ENCODE data around the gene FCF1. TPM values are rescaled to one million over a fixed set of nuclear protein-coding genes. Genes with fewer than 3 reads are reported as not detected.

The FCF1 gene
- polyA plus RNA-seq, 1 donor from 2014 or later: 39.8 TPM

- Histone ChIP-seq H3K4me2 (ENCODE audit: low read length) (no peak overlapping the region), H3K79me2 (replicated peaks; ENCODE audit: insufficient read depth, low read length) (no peaks in the 10 kb centered on the region), H3K36me3 (ENCODE audit: insufficient read depth, low read length) (no peaks in the 10 kb centered on the region), H3K27me3 (ENCODE audit: insufficient read depth, low read depth, low read length) (no peaks in the 10 kb centered on the region), H2AFZ (ENCODE audit: low read depth, low read length) (no peak overlapping the region), H3K9me2 (ENCODE audit: insufficient read depth, low read length) (no peaks in the 10 kb centered on the region), H3K9ac (ENCODE audit: low read length) (no peak overlapping the region), H3K4me3 (ENCODE audit: low read length) (no peak overlapping the region), H3K27ac (ENCODE audit: low read length) (no peak overlapping the region), H3K9me3 (ENCODE audit: low read length) (no peaks in the 10 kb centered on the region), H3F3A (ENCODE audit: insufficient read depth, low read length, poor library complexity, severe bottlenecking) (no peaks in the 10 kb centered on the region), H4K20me1 (ENCODE audit: insufficient read depth) (no peaks in the 10 kb centered on the region)
- TF ChIP-seq REST (IDR thresholded peaks at IDR 0.05; ENCODE audit: borderline replicate concordance): no peak
- TF ChIP-seq TAF1 (IDR thresholded peaks at IDR 0.05; ENCODE audit: low read depth): no peak
- no peak for TF ChIP-seq MXI1 (conservative IDR thresholded peaks at IDR 0.05; ENCODE audit: poor library complexity, severe bottlenecking)
- TF ChIP-seq SMC3 (conservative IDR thresholded peaks at IDR 0.05; ENCODE audit: poor library complexity): no peak
- no peak for TF ChIP-seq EZH2 (IDR thresholded peaks at IDR 0.05; ENCODE audit: borderline replicate concordance, insufficient read depth, low read length, poor library complexity, severe bottlenecking)
- TF ChIP-seq RAD21 (conservative IDR thresholded peaks at IDR 0.05): no peak
- TF ChIP-seq POLR2AphosphoS5 (IDR thresholded peaks at IDR 0.05): no peak
- no peak for TF ChIP-seq EP300 (conservative IDR thresholded peaks at IDR 0.05; ENCODE audit: poor library complexity, severe bottlenecking)
- TF ChIP-seq CTCF (IDR thresholded peaks at IDR 0.05; ENCODE audit: poor library complexity, severe bottlenecking): no peak
Measured at GRCh38 chr14:74737753-74738325, 24.9 kb downstream of the FCF1 start.

- no peaks in the 10 kb centered on the region for H3K36me3 ChIP-seq (ENCODE audit: insufficient read depth, low read length)
- H3F3A ChIP-seq (ENCODE audit: insufficient read depth, low read length, poor library complexity, severe bottlenecking): no peaks in the 10 kb centered on the region
- no peak for TF ChIP-seq POLR2AphosphoS5 (IDR thresholded peaks at IDR 0.05)
- no peak for TF ChIP-seq EP300 (conservative IDR thresholded peaks at IDR 0.05; ENCODE audit: poor library complexity, severe bottlenecking)
- TF ChIP-seq CTCF (IDR thresholded peaks at IDR 0.05; ENCODE audit: poor library complexity, severe bottlenecking): no peak
- no peak for TF ChIP-seq SMC3 (conservative IDR thresholded peaks at IDR 0.05; ENCODE audit: poor library complexity)
- no peak for TF ChIP-seq EZH2 (IDR thresholded peaks at IDR 0.05; ENCODE audit: borderline replicate concordance, insufficient read depth, low read length, poor library complexity, severe bottlenecking)
- no peak for TF ChIP-seq REST (IDR thresholded peaks at IDR 0.05; ENCODE audit: borderline replicate concordance)
- TF ChIP-seq RAD21 (conservative IDR thresholded peaks at IDR 0.05): no peak
- TF ChIP-seq MXI1 (conservative IDR thresholded peaks at IDR 0.05; ENCODE audit: poor library complexity, severe bottlenecking): no peak
- TF ChIP-seq TAF1 (IDR thresholded peaks at IDR 0.05; ENCODE audit: low read depth): no peak
- H3K27me3 ChIP-seq (ENCODE audit: insufficient read depth, low read depth, low read length): no peaks in the 10 kb centered on the region
- H3K4me2 ChIP-seq (ENCODE audit: low read length): no peak overlapping the region
- no peak overlapping the region for H2AFZ ChIP-seq (ENCODE audit: low read depth, low read length)
- H4K20me1 ChIP-seq (ENCODE audit: insufficient read depth): no peaks in the 10 kb centered on the region
- no peak overlapping the region for H3K27ac ChIP-seq (ENCODE audit: low read length)
- no peaks in the 10 kb centered on the region for H3K9me3 ChIP-seq (ENCODE audit: low read length)
- no peaks in the 10 kb centered on the region for H3K79me2 ChIP-seq (replicated peaks; ENCODE audit: insufficient read depth, low read length)
- H3K9me2 ChIP-seq (ENCODE audit: insufficient read depth, low read length): no peaks in the 10 kb centered on the region
- H3K9ac ChIP-seq (ENCODE audit: low read length): no peak overlapping the region
- H3K4me3 ChIP-seq (ENCODE audit: low read length): no peak overlapping the region
Measured at GRCh38 chr14:74739293-74740030, 26.5 kb downstream of the FCF1 start.

All from neural cell (in vitro differentiated cells).